Kidney epithelial cell (primary cell): ENCODE results near the gene TBC1D5. TPM values are rescaled to one million over a fixed set of nuclear protein-coding genes. Genes with fewer than 3 reads are reported as not detected.

ENCODE experiments used
- DNase-seq: peaks from one replicate; pipeline ENCODE4 v3.0.0-alpha.2; 2010; ENCODE audit warnings: low read depth
- H3K27me3 ChIP-seq: 2 replicates; pipeline ENCODE4 v1.6.0; 2011; ENCODE audit warnings: low read length; ENCODE audit not compliant: control insufficient read depth, insufficient read depth
- H3K36me3 ChIP-seq: 2 replicates; pipeline ENCODE4 v1.5.1; 2011; ENCODE audit warnings: low read length; ENCODE audit not compliant: control insufficient read depth, insufficient read depth
- H3K4me3 ChIP-seq: 2 replicates; pipeline ENCODE4 v1.5.1; 2011; ENCODE audit warnings: low read depth, mild to moderate bottlenecking, control low read depth, low read length
- total RNA-seq: library from RNA; depleted of rRNA; stranded (reverse); fragments of >200 nt; gene quantifications from 2 replicates; pipeline ENCODE4 v1.2.3, GENCODE V29; 2015
- TF ChIP-seq, protein P1 (sequence below): IDR thresholded peaks from 2 replicates; pipeline ENCODE4 v1.5.1; 2011; ENCODE audit warnings: mild to moderate bottlenecking, moderate library complexity, low read length, control low read depth, inconsistent platforms; ENCODE audit not compliant: insufficient read depth, poor library complexity, severe bottlenecking

The TBC1D5 gene
- total RNA-seq, 1 donor from 2014 or later, result 100 TPM

DNA sequence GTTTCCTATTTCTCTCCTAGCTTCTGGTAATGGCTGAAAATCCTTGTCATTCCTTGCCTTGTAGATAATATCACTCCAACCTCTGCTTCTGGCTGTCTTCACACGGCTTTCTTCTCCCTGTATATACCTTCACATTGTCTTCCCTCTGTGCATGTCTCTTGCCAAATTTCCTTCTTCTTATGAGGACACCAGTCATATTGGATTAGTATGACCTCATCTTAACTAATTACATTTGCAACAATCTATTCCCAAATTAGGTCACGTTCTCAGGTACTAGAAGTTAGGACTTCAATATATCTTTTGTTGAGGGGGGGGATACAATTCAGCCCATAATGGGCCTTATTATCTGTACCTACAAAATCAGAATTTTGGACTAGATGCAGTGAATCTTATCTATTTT, 440.3 kb downstream of the TBC1D5 start:
- Histone ChIP-seq H3K4me3 (no peak overlapping the region), H3K36me3 (no peaks in the 10 kb centered on the region), H3K27me3 (no peaks in the 10 kb centered on the region)
- no peak for DNase-seq
- TF ChIP-seq, protein P1, sequence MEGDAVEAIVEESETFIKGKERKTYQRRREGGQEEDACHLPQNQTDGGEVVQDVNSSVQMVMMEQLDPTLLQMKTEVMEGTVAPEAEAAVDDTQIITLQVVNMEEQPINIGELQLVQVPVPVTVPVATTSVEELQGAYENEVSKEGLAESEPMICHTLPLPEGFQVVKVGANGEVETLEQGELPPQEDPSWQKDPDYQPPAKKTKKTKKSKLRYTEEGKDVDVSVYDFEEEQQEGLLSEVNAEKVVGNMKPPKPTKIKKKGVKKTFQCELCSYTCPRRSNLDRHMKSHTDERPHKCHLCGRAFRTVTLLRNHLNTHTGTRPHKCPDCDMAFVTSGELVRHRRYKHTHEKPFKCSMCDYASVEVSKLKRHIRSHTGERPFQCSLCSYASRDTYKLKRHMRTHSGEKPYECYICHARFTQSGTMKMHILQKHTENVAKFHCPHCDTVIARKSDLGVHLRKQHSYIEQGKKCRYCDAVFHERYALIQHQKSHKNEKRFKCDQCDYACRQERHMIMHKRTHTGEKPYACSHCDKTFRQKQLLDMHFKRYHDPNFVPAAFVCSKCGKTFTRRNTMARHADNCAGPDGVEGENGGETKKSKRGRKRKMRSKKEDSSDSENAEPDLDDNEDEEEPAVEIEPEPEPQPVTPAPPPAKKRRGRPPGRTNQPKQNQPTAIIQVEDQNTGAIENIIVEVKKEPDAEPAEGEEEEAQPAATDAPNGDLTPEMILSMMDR, result no peak

DNA sequence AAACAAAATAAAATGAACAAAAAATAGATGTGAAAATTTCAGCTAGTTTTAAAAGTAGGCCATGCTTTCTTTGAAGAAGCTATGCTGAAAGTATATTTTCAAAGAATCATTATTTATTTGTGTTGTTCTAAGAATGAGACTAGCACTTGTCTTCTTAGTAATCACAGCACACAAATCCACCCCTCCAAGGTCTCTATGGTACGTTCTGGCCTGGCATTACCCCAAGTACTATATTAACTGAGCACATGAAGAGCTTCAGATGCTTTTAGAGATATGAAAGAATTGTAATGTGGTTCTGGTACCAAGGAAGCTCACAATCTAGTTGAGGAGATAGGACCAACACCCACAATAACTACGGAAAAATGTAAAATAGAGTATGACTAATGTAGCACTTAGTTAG, 441.2 kb downstream of the TBC1D5 start:
- no peaks in the 10 kb centered on the region for H3K36me3 ChIP-seq
- H3K4me3 ChIP-seq, result no peak overlapping the region
- no peak for DNase-seq
- no peaks in the 10 kb centered on the region for H3K27me3 ChIP-seq
- TF ChIP-seq, protein P1, result no peak

DNA sequence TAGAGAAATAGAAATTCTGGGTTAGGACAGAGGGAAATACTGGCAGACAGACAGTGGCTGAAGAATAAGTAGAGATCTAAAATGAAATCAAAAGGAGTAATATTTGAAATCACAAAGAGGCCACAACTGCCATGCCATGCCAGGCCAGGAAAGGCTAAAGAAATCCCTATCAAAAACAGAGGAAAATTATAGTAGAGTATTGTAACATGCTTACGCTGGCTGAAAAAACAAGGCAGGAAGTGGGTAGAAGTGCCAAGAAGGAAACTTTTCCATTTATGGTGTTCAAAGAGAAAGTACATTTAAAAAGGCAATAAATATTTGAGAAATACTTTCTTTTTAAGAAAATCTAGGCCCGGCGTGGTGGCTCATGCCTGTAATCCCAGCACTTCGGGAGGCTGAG, 442.0 kb downstream of the TBC1D5 start:
- no peak for DNase-seq
- no peaks in the 10 kb centered on the region for H3K27me3 ChIP-seq
- TF ChIP-seq, protein P1, result no peak
- H3K36me3 ChIP-seq, result no peaks in the 10 kb centered on the region
- no peak overlapping the region for H3K4me3 ChIP-seq

DNA sequence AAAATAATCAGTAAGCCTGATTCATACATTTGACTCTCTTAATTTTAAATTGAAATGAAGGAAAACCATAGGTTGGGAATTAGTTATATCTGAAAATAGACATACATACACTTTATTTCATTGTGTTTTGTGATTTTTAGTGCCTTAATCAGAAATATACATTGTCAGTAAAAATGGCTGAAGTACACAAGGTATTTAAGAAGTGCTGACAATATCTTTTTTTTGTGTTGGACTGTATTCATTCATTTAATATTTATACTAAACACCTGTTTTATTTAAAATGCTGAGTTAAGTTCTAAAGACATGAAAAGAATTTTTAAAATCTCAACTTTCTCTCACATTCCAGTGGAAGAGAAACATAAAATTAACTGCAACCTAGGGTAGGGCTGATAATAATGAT, 444.4 kb downstream of the TBC1D5 start:
- TF ChIP-seq, protein P1, result no peak
- Histone ChIP-seq H3K27me3 (no peaks in the 10 kb centered on the region), H3K4me3 (no peak overlapping the region), H3K36me3 (no peaks in the 10 kb centered on the region)
- no peak for DNase-seq

DNA sequence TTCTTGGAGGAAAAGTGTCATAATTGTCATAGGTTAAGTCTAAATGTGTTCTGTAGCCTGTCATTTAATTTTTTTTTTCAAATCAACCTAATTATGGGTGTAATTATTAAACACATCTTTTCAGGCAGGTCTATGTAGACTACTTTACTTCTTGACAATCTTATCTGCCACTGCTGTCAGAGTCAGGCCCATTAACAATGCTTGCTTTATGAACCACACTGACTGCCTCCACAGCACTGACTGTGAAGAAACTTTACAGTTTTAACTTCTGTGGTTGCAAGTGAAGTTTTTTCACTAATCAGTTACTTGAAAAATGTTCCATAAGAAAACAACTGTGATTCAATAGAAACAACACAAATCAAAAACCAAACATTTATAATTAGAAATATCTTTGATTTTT, 449.9 kb downstream of the TBC1D5 start:
- Histone ChIP-seq H3K4me3 (no peak overlapping the region), H3K27me3 (no peaks in the 10 kb centered on the region), H3K36me3 (no peaks in the 10 kb centered on the region)
- no peak for DNase-seq
- TF ChIP-seq, protein P1, result no peak

DNA sequence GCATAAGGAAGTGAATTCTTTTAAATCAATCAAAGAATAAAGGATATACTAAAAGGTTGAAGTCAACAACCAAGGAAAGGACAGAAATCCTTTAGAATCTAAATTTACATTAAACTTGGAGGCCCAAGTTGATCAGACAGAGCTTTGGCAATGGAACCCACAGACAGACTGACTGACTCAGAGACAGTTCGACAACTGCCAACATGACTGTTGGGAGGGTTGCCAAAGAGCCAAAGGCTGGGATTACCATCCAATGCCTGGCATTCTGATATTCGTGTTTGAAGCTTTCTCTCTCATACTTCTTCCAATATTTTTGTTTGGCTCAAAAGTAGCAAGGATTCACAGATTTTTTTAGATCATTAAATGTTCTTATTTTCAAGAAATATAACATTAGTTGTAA, 451.5 kb downstream of the TBC1D5 start:
- no peak for DNase-seq
- H3K4me3 ChIP-seq, result no peak overlapping the region
- TF ChIP-seq, protein P1, result no peak
- no peaks in the 10 kb centered on the region for H3K27me3 ChIP-seq
- H3K36me3 ChIP-seq, result no peaks in the 10 kb centered on the region
